GM13977 (cell line): ENCODE measurements around the gene TGM6.

Experiments used
- DNase-seq: peaks from one replicate; pipeline ENCODE4 v3.0.0; 2012; ENCODE audit warnings: low spot score
- CTCF ChIP-seq: IDR thresholded peaks from 2 replicates; pipeline ENCODE4 v1.5.1; 2012; ENCODE audit warnings: mild to moderate bottlenecking, control low read depth; ENCODE audit not compliant: insufficient read depth; ENCODE audit errors: extremely low read depth, missing control alignments
- in situ Hi-C: fragments of 300-500 bp; cut with MboI; formaldehyde crosslinking; loops from one replicate; pipeline ENCODE4 v1.12.0; 2022; ENCODE audit warnings: low sequenced_read_pairs, low pct_unique_long_range_greater_than_20kb, mixed read lengths, inconsistent platforms; ENCODE audit not compliant: unreplicated experiment

Gene TGM6

GRCh38 chr20:2473516-2473915 lies 92.8 kb downstream of the TGM6 start:
- no peak for TF ChIP-seq CTCF
- in situ Hi-C loops, result no loop called here
- no peak for DNase-seq

GRCh38 chr20:2475850-2476741 lies 95.4 kb downstream of the TGM6 start:
- DNase-seq, result no peak
- in situ Hi-C loops, result no loop called here
- no peak for TF ChIP-seq CTCF

- in situ Hi-C loops, result no loop called here
- DNase-seq, result no peak
- TF ChIP-seq CTCF, result no peak
Observed at GRCh38 chr20:2476742-2477615, 96.3 kb downstream of the TGM6 start.

- no peak for TF ChIP-seq CTCF
- no peak for DNase-seq
- in situ Hi-C loops, result no loop called here
Observed at GRCh38 chr20:2480381-2480780, 99.7 kb downstream of the TGM6 start.
